Natural killer cell (primary cell): Measurements from ENCODE around the gene UNC13C. TPM values are rescaled to one million over a fixed set of nuclear protein-coding genes. Genes with fewer than 3 reads are reported as not detected.

Source experiments
- ATAC-seq, 3 donors: fragments of 150-1000 bp in 2 of 3; fragments of 200-7000 bp in 1 of 3; cut with Tn5 transposase; 1 replicate in 1 of 3; 2 replicates in 2 of 3; pipeline ENCODE4 v1.10.0; 2021; ENCODE audit warnings: mild to moderate bottlenecking in 2 of 3, moderate library complexity in 2 of 3
- DNase-seq, 2 donors: peaks; one replicate each; pipeline versions ENCODE4 v3.0.0 to v3.0.0-alpha.2; 2013 to 2021; ENCODE audit warnings: mixed read lengths in 1 of 2
- H3K27ac ChIP-seq: one replicate; pipeline ENCODE4 v1.5.1; 2013; ENCODE audit warnings: mild to moderate bottlenecking, low read length
- H3K27me3 ChIP-seq: one replicate; pipeline ENCODE4 v1.6.1; 2013; ENCODE audit warnings: low read length; ENCODE audit not compliant: control insufficient read depth, insufficient read depth
- H3K36me3 ChIP-seq: one replicate; pipeline ENCODE4 v1.6.1; 2013; ENCODE audit warnings: low read length; ENCODE audit not compliant: control insufficient read depth, insufficient read depth
- H3K4me1 ChIP-seq: one replicate; pipeline ENCODE4 v1.6.1; 2013; ENCODE audit warnings: low read length; ENCODE audit not compliant: control insufficient read depth, insufficient read depth
- H3K4me3 ChIP-seq: one replicate; pipeline ENCODE4 v1.5.1; 2013; ENCODE audit warnings: low read length
- H3K9me3 ChIP-seq: one replicate; pipeline ENCODE4 v1.6.1; 2013; ENCODE audit warnings: low read length; ENCODE audit not compliant: control insufficient read depth, insufficient read depth
- H3K27ac Mint-ChIP-seq, 2 donors: one replicate each; pipeline ENCODE4 v1.8.0; 2022; ENCODE audit warnings: mild to moderate bottlenecking in 2 of 2, mixed read lengths in 2 of 2, moderate library complexity in 1 of 2
- H3K27me3 Mint-ChIP-seq, 2 donors: one replicate each; pipeline ENCODE4 v1.8.0; 2022; ENCODE audit warnings: low read depth in 2 of 2, mixed read lengths in 2 of 2
- H3K36me3 Mint-ChIP-seq: one replicate; pipeline ENCODE4 v1.8.0; 2022; ENCODE audit warnings: mixed read lengths
- H3K4me1 Mint-ChIP-seq, 2 donors: one replicate each; pipeline ENCODE4 v1.8.0; 2022; ENCODE audit warnings: mixed read lengths in 2 of 2
- H3K4me3 Mint-ChIP-seq: one replicate; pipeline ENCODE4 v1.8.0; 2022; ENCODE audit warnings: mild to moderate bottlenecking, moderate library complexity, mixed read lengths
- H3K9me3 Mint-ChIP-seq, 2 donors: one replicate each; pipeline ENCODE4 v1.8.0; 2022; ENCODE audit warnings: mixed read lengths in 2 of 2
- WGBS: methylation state at CpG from one replicate; pipeline ENCODE4 v1.1.7; 2013; ENCODE audit warnings: missing lambda C conversion rate; ENCODE audit not compliant: insufficient coverage; 5-methylcytosine and 5-hydroxymethylcytosine counted together
- intact Hi-C: fragments of 100-400 bp; cut with micrococcal nuclease; formaldehyde crosslinking; loops from one replicate; pipeline ENCODE4 v1.14.2; 2022
- total RNA-seq, 4 donors: library from RNA; stranded (reverse); fragments of 120-200 nt in 1 of 4; gene quantifications; one replicate each; pipeline versions ENCODE4 v1.2.3 to v1.2.4, GENCODE V29; 2013 to 2022
- TF ChIP-seq, protein P1 (sequence below): fragments of 200-600 bp; IDR thresholded peaks from one replicate; pipeline ENCODE4 v1.8.0; 2022; ENCODE audit warnings: antibody characterized with exemption

The UNC13C gene
- total RNA-seq, 3 donors from 2014 or later (not counting 1 experiment from before 2014, with no cell fraction given) = not detected

DNA sequence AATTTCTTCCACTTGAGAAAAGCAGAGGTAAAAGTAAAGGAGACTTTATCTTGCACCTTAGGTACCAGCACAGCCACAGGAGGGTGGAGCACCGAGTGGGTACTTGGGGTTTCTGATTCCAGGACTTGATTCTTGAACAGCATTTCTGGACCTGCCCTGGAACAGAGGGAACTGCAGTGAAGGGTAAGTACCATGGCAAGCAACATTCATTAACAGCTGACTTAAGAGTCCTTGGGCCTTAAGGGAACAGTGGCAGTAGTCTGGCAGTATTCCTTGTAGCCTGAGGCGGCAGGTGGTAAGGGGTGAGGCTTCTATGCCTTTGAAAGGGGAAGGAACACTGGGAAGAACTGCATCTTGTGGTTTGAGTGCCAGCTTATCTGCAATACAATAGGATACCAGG lies 666.6 kb downstream of the UNC13C start:
- Mint-ChIP-seq H3K4me3 (no peak overlapping the region), H3K27me3 (no peaks in the 10 kb centered on the region), H3K27ac (no peak overlapping the region), H3K9me3 (peaks cover 11 to 18% of the 10 kb centered on the region in 2 donors), H3K4me1 (no peaks in the 10 kb centered on the region), H3K36me3 (no peaks in the 10 kb centered on the region)
- H3K27me3 ChIP-seq = no peaks in the 10 kb centered on the region
- WGBS = 88% methylated on average over 2 of the region's 2 CpGs
- no peaks in the 10 kb centered on the region for H3K36me3 ChIP-seq
- no peaks in the 10 kb centered on the region for H3K4me1 ChIP-seq
- H3K9me3 ChIP-seq = peaks cover 16% of the 10 kb centered on the region
- intact Hi-C loops = no loop called here
- H3K27ac ChIP-seq = no peak overlapping the region
- ATAC-seq (no peak), DNase-seq (no peak)
- no peak overlapping the region for H3K4me3 ChIP-seq
- TF ChIP-seq, protein P1, sequence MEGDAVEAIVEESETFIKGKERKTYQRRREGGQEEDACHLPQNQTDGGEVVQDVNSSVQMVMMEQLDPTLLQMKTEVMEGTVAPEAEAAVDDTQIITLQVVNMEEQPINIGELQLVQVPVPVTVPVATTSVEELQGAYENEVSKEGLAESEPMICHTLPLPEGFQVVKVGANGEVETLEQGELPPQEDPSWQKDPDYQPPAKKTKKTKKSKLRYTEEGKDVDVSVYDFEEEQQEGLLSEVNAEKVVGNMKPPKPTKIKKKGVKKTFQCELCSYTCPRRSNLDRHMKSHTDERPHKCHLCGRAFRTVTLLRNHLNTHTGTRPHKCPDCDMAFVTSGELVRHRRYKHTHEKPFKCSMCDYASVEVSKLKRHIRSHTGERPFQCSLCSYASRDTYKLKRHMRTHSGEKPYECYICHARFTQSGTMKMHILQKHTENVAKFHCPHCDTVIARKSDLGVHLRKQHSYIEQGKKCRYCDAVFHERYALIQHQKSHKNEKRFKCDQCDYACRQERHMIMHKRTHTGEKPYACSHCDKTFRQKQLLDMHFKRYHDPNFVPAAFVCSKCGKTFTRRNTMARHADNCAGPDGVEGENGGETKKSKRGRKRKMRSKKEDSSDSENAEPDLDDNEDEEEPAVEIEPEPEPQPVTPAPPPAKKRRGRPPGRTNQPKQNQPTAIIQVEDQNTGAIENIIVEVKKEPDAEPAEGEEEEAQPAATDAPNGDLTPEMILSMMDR = no peak

- Mint-ChIP-seq H3K4me1 (no peaks in the 10 kb centered on the region), H3K4me3 (no peak overlapping the region), H3K36me3 (no peaks in the 10 kb centered on the region), H3K27me3 (no peaks in the 10 kb centered on the region), H3K27ac (no peak overlapping the region), H3K9me3 (peaks cover 3 to 8% of the 10 kb centered on the region in 2 donors)
- no peaks in the 10 kb centered on the region for H3K9me3 ChIP-seq
- WGBS = no CpG with 5 or more reads among the region's 2 CpGs
- intact Hi-C loops = no loop called here
- no peaks in the 10 kb centered on the region for H3K4me1 ChIP-seq
- DNase-seq (no peak), ATAC-seq (no peak)
- TF ChIP-seq, protein P1 = no peak
- no peak overlapping the region for H3K27ac ChIP-seq
- H3K27me3 ChIP-seq = no peaks in the 10 kb centered on the region
- H3K36me3 ChIP-seq = no peaks in the 10 kb centered on the region
- no peak overlapping the region for H3K4me3 ChIP-seq
These were observed 681.4 kb downstream of the UNC13C start for GRCh38 chr15:54659646-54660045.

DNA sequence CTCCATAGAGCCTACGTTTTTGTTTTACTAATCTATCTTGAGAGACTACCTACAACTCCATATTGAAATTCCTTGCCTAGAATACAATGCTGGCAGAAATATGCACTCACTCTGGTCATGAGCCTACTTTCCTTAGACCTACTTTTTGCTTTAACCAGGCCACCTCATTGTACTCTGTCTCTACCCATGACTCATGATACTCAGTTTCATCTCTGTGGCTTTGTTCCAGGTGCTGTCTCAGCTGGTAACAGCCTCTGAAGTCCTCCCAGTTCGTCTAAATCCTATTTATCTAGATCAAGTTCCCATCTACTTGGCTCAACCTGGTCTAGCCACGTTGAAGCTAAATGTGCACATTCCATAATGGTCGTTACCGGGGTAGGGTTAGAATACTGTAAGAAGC lies 682.1 kb downstream of the UNC13C start:
- Histone ChIP-seq H3K27me3 (no peaks in the 10 kb centered on the region), H3K36me3 (no peaks in the 10 kb centered on the region), H3K27ac (no peak overlapping the region), H3K4me3 (no peak overlapping the region), H3K4me1 (no peaks in the 10 kb centered on the region), H3K9me3 (no peaks in the 10 kb centered on the region)
- no peaks in the 10 kb centered on the region for H3K4me1 Mint-ChIP-seq
- intact Hi-C loops = no loop called here
- TF ChIP-seq, protein P1 = no peak
- no peak overlapping the region for H3K4me3 Mint-ChIP-seq
- no peak for ATAC-seq
- peaks cover 3 to 8% of the 10 kb centered on the region in 2 donors for H3K9me3 Mint-ChIP-seq
- H3K27me3 Mint-ChIP-seq = no peaks in the 10 kb centered on the region
- no peaks in the 10 kb centered on the region for H3K36me3 Mint-ChIP-seq
- 85% methylated on average over 5 of the region's 5 CpGs for WGBS
- no peak for DNase-seq
- no peak overlapping the region for H3K27ac Mint-ChIP-seq

DNA sequence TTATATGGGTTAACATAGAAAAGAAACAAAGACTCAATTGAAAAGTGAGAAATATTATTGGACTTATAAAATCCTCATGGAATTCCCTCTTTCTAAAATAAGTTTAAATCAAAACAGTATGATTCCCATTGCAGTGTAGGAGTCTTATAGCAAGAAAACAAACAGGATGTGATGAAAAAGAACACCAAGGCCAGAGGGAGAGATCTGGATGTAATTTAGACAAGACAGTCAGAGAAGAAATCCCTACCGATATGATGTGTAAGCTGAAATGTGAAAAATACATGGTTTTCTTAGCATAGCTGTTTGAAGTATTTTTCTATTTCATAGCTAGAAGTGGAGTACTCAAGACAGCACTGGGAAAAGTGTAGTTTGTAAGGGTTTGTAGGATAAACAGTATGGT lies 697.0 kb downstream of the UNC13C start:
- H3K36me3 ChIP-seq = no peaks in the 10 kb centered on the region
- Mint-ChIP-seq H3K27ac (no peak overlapping the region), H3K27me3 (no peaks in the 10 kb centered on the region), H3K4me3 (no peak overlapping the region), H3K9me3 (peaks cover 9 to 11% of the 10 kb centered on the region in 2 donors), H3K4me1 (no peaks in the 10 kb centered on the region), H3K36me3 (peaks cover 12% of the 10 kb centered on the region)
- H3K27ac ChIP-seq = no peak overlapping the region
- TF ChIP-seq, protein P1 = no peak
- H3K9me3 ChIP-seq = no peaks in the 10 kb centered on the region
- WGBS = 95% methylated on average over 1 of the region's 1 CpG
- intact Hi-C loops = loop anchor here (10.0 kb wide), 2 partner anchors 60 to 80 kb away; no protein-coding TSS in a partner anchor
- H3K4me3 ChIP-seq = no peak overlapping the region
- H3K4me1 ChIP-seq = no peaks in the 10 kb centered on the region
- ATAC-seq = no peak
- DNase-seq = no peak
- H3K27me3 ChIP-seq = no peaks in the 10 kb centered on the region
